NT2/D1 (cell line): Measurements from ENCODE around the gene MRPL49.

Source experiments
- YY1 ChIP-seq: IDR thresholded peaks from 2 replicates; pipeline ENCODE4 v1.6.1; 2011; ENCODE audit not compliant: insufficient read length, insufficient read depth
- ZNF274 ChIP-seq: IDR thresholded peaks from 2 replicates; pipeline ENCODE4 v1.6.1; 2011; ENCODE audit warnings: mild to moderate bottlenecking, low read depth, low read length

DNA sequence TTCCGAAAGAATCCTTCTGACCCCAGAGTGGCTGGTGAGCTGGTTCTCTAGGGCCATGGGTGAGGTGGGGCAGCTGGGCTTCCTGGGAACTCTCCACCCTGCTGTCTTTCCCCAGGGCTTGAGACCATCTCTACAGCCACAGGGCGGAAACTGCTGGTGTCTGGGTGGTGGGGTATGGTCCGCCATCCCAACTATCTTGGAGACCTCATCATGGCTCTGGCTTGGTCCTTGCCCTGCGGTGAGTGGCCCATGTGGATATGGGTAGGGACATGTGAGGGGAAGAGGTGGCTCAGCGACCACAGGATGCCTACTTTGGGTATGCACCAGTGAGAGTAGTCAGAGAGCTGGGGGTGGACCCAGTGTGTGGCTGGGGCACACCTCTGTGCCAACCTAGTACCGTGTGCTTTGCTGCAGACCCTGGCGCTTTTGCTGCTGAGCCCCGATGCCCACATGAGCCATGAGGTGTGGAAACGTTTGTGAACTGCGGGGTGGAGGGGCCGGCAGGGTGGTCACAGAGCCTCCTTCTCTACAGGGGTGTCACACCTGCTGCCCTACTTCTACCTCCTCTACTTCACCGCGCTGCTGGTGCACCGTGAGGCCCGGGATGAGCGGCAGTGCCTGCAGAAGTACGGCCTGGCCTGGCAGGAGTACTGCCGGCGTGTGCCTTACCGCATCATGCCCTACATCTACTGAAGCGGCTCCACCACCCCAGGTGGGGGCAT, 6.6 kb upstream of the MRPL49 start:
- TF ChIP-seq ZNF274 (no peak), YY1 (no peak)
